H1 (cell line): ENCODE data around the gene UNC80. TPM values are rescaled to one million over a fixed set of nuclear protein-coding genes. Genes with fewer than 3 reads are reported as not detected.
A peak's percentile ranks its signal among the peaks of the same experiment; 100 is the strongest.

Experiments
- CTCF ChIA-PET: fragments of 300-600 bp; sonication (Branson Sonifier 250); formaldehyde crosslinking; loops from one replicate; lab custom pipeline; 2021; ENCODE audit not compliant: partially characterized antibody; lab: Charles Lee
- POLR2A ChIA-PET: fragments of 300-600 bp; sonication (Branson Sonifier 250); formaldehyde crosslinking; loops from one replicate; lab custom pipeline; 2021; ENCODE audit warnings: inconsistent platforms; ENCODE audit not compliant: partially characterized antibody; lab: Charles Lee
- DNase-seq, 2 experiments: peaks; one replicate each; pipeline versions ENCODE4 v3.0.0 to v3.0.0-alpha.2; 2010 to 2022; ENCODE audit warnings: low spot score in 2 of 2, low read depth in 1 of 2, mixed read lengths in 1 of 2
- FAIRE-seq: peaks from 2 replicates; lab custom pipeline; 2011; peaks lifted over from hg19 to GRCh38; lab: Jason Lieb, UNC
- H2AFZ ChIP-seq: 2 replicates; pipeline ENCODE4 v1.8.1; 2012; ENCODE audit warnings: low read length, inconsistent platforms
- H2AK5ac ChIP-seq: 2 replicates; pipeline ENCODE4 v1.6.1; 2013; ENCODE audit warnings: low read depth, low read length
- H2BK120ac ChIP-seq: replicated peaks from 2 replicates; pipeline ENCODE3; 2013; ENCODE audit warnings: low read depth, low read length, inconsistent platforms
- H2BK12ac ChIP-seq: 2 replicates; pipeline ENCODE4 v1.6.1; 2013; ENCODE audit warnings: low read depth, low read length
- H2BK15ac ChIP-seq: 2 replicates; pipeline ENCODE4 v1.6.1; 2013; ENCODE audit warnings: low read length
- H2BK20ac ChIP-seq: 2 replicates; pipeline ENCODE4 v1.6.1; 2013; ENCODE audit warnings: low read length
- H2BK5ac ChIP-seq: 2 replicates; pipeline ENCODE4 v1.6.1; 2013; ENCODE audit warnings: low read depth, low read length
- H3K14ac ChIP-seq: 2 replicates; pipeline ENCODE4 v1.6.1; 2013; ENCODE audit warnings: inconsistent platforms; ENCODE audit not compliant: insufficient read length
- H3K18ac ChIP-seq: 2 replicates; pipeline ENCODE4 v1.6.1; 2013; ENCODE audit warnings: low read length; ENCODE audit errors: extremely low read depth
- H3K23ac ChIP-seq: 2 replicates; pipeline ENCODE4 v1.6.1; 2013; ENCODE audit warnings: inconsistent platforms; ENCODE audit not compliant: insufficient read length
- H3K23me2 ChIP-seq: 2 replicates; pipeline ENCODE4 v1.6.1; 2013; ENCODE audit warnings: low read depth, low read length
- H3K27ac ChIP-seq: 2 replicates; pipeline ENCODE4 v1.6.1; 2011; ENCODE audit warnings: low read depth, low read length, inconsistent platforms
- H3K27me3 ChIP-seq, 4 experiments: replicated peaks in 1 of 4; 1 replicate in 1 of 4; 2 replicates in 3 of 4; pipeline versions ENCODE4 v1.6.1 to v1.8.1; 2011 to 2013; ENCODE audit warnings: low read length in 3 of 4, mild to moderate bottlenecking in 3 of 4, inconsistent platforms in 2 of 4, mixed read lengths in 2 of 4, moderate library complexity in 1 of 4; ENCODE audit not compliant: control insufficient read depth in 3 of 4, insufficient read depth in 3 of 4; ENCODE audit errors: extremely low read depth in 1 of 4
- H3K36me3 ChIP-seq, 4 experiments: 2 replicates each; pipeline versions ENCODE4 v1.6.1 to v1.8.1; 2011 to 2013; ENCODE audit warnings: mild to moderate bottlenecking in 4 of 4, low read length in 3 of 4, moderate library complexity in 2 of 4, control low read depth in 1 of 4, inconsistent platforms in 1 of 4; ENCODE audit not compliant: insufficient read depth in 4 of 4, control insufficient read depth in 2 of 4
- H3K4ac ChIP-seq: replicated peaks from 2 replicates; pipeline ENCODE3; 2013; ENCODE audit warnings: low read length, low read depth, mixed read lengths, inconsistent platforms; ENCODE audit not compliant: insufficient read length
- H3K4me1 ChIP-seq, 4 experiments: replicated peaks in 1 of 4; 1 replicate in 1 of 4; 2 replicates in 3 of 4; pipeline versions ENCODE4 v1.6.1 to v1.8.1; 2011 to 2013; ENCODE audit warnings: low read length in 3 of 4, inconsistent platforms in 2 of 4, mixed read lengths in 1 of 4; ENCODE audit not compliant: insufficient read depth in 4 of 4, control insufficient read depth in 3 of 4
- H3K4me2 ChIP-seq, 2 experiments: 2 replicates each; pipeline versions ENCODE4 v1.6.1 to v1.8.1; 2011 to 2013; ENCODE audit warnings: low read depth in 2 of 2, low read length in 2 of 2, control low read depth in 1 of 2, inconsistent platforms in 1 of 2, mild to moderate bottlenecking in 1 of 2; ENCODE audit not compliant: insufficient read depth in 1 of 2
- H3K4me3 ChIP-seq, 4 experiments: fragments of 200-600, 300-600 bp in 1 of 4; sonication (generic), shearing (Covaris generic), sonication (Bioruptor Twin) in 1 of 4; 2 replicates each; pipeline versions ENCODE4 v1.5.1 to v1.8.1; 2011 to 2016; ENCODE audit warnings: low read length in 4 of 4, low read depth in 3 of 4, control low read depth in 2 of 4, inconsistent platforms in 2 of 4, mild to moderate bottlenecking in 2 of 4, mixed read lengths in 1 of 4, moderate library complexity in 1 of 4; ENCODE audit not compliant: insufficient read depth in 2 of 4; ENCODE audit errors: extremely low read depth in 1 of 4
- H3K56ac ChIP-seq: replicated peaks from 2 replicates; pipeline ENCODE3; 2013; ENCODE audit warnings: low read depth, mild to moderate bottlenecking, mixed read lengths, low read length, inconsistent platforms; ENCODE audit not compliant: insufficient read length
- H3K79me1 ChIP-seq: 2 replicates; pipeline ENCODE4 v1.6.1; 2013; ENCODE audit warnings: low read depth, low read length, control low read depth
- H3K79me2 ChIP-seq, 2 experiments: 2 replicates each; pipeline versions ENCODE4 v1.6.1 to v1.8.1; 2012 to 2013; ENCODE audit warnings: low read length in 2 of 2, mild to moderate bottlenecking in 2 of 2, inconsistent platforms in 1 of 2; ENCODE audit not compliant: insufficient read depth in 2 of 2, control insufficient read depth in 1 of 2
- H3K9ac ChIP-seq, 4 experiments: replicated peaks in 1 of 4; 1 replicate in 1 of 4; 2 replicates in 3 of 4; pipeline versions ENCODE4 v1.6.1 to v1.8.1; 2011 to 2013; ENCODE audit warnings: low read depth in 3 of 4, low read length in 3 of 4, control low read depth in 2 of 4, mild to moderate bottlenecking in 2 of 4, moderate library complexity in 2 of 4, inconsistent platforms in 1 of 4; ENCODE audit errors: extremely low read depth in 1 of 4
- H3K9me3 ChIP-seq, 2 experiments: 2 replicates each; pipeline versions ENCODE4 v1.6.1 to v1.8.1; 2012 to 2013; ENCODE audit warnings: mild to moderate bottlenecking in 2 of 2, moderate library complexity in 2 of 2, control low read depth in 1 of 2, inconsistent platforms in 1 of 2, low read depth in 1 of 2, low read length in 1 of 2, mixed read lengths in 1 of 2; ENCODE audit not compliant: insufficient read depth in 2 of 2
- H4K20me1 ChIP-seq, 2 experiments: replicated peaks in 1 of 2; 2 replicates each; pipeline versions ENCODE3 to v1.8.1; 2011 to 2013; ENCODE audit warnings: inconsistent platforms in 2 of 2, low read length in 2 of 2, mild to moderate bottlenecking in 1 of 2; ENCODE audit not compliant: insufficient read depth in 2 of 2, control insufficient read depth in 1 of 2
- H4K5ac ChIP-seq: 2 replicates; pipeline ENCODE4 v1.6.1; 2013; ENCODE audit warnings: low read length, low read depth, mixed read lengths, inconsistent platforms; ENCODE audit not compliant: insufficient read length
- H4K8ac ChIP-seq: 2 replicates; pipeline ENCODE4 v1.8.0; 2013; ENCODE audit warnings: mild to moderate bottlenecking, moderate library complexity, low read length, inconsistent platforms; ENCODE audit not compliant: insufficient read depth; ENCODE audit errors: extremely low read depth
- H4K91ac ChIP-seq: replicated peaks from 2 replicates; pipeline ENCODE3; 2013; ENCODE audit warnings: low read length, mixed read lengths, inconsistent platforms; ENCODE audit not compliant: insufficient read length
- ATF3 ChIP-seq: IDR thresholded peaks from 2 replicates; pipeline ENCODE4 v1.6.1; 2011; ENCODE audit warnings: low read depth, mild to moderate bottlenecking, low read length; ENCODE audit not compliant: insufficient read depth
- CBX8 ChIP-seq: fragments of 300-800, 300-1000 bp; sonication (generic); IDR thresholded peaks from 2 replicates; pipeline ENCODE4 v1.7.1; 2016; ENCODE audit warnings: low read depth, low read length, borderline replicate concordance
- CHD1 ChIP-seq: IDR thresholded peaks from 2 replicates; pipeline ENCODE4 v1.6.1; 2012; ENCODE audit warnings: low read depth, low read length, improper control_type of control experiment
- HDAC6 ChIP-seq: IDR thresholded peaks from one replicate; pipeline ENCODE4 v1.7.1; 2012; ENCODE audit warnings: low read depth, mild to moderate bottlenecking, inconsistent platforms, low read length, moderate library complexity
- KDM4A ChIP-seq: IDR thresholded peaks from one replicate; pipeline ENCODE4 v1.7.1; 2012; ENCODE audit warnings: low read depth, mild to moderate bottlenecking, moderate library complexity, low read length, inconsistent platforms; ENCODE audit not compliant: severe bottlenecking
- MAFK ChIP-seq: IDR thresholded peaks from 2 replicates; pipeline ENCODE4 v1.6.1; 2012; ENCODE audit warnings: low read depth, mild to moderate bottlenecking, improper control_type of control experiment, low read length
- MAX ChIP-seq: IDR thresholded peaks from 2 replicates; pipeline ENCODE4 v1.6.1; 2012; ENCODE audit warnings: inconsistent platforms
- TAF7 ChIP-seq: optimal IDR thresholded peaks from 2 replicates; pipeline ENCODE3; 2011; ENCODE audit warnings: low read depth, mild to moderate bottlenecking, inconsistent platforms, low read length, moderate library complexity, borderline replicate concordance
- TBP ChIP-seq: IDR thresholded peaks from 2 replicates; pipeline ENCODE4 v1.6.1; 2011; ENCODE audit warnings: low read depth, low read length, improper control_type of control experiment
- YY1 ChIP-seq: IDR thresholded peaks from 2 replicates; pipeline ENCODE4 v1.6.1; 2011; ENCODE audit warnings: low read depth, mild to moderate bottlenecking, low read length
- WGBS, 2 experiments: shearing (Covaris generic) in 1 of 2; methylation state at CpG; one replicate each; pipeline versions ENCODE4 v1.1.6 to v1.1.7; 2013 to 2015; ENCODE audit warnings: low lambda C conversion rate in 2 of 2, mixed read lengths in 2 of 2, inconsistent platforms in 1 of 2, low coverage in 1 of 2, missing lambda C conversion rate in 1 of 2; ENCODE audit not compliant: insufficient replicate concordance in 2 of 2, insufficient coverage in 1 of 2, insufficient read length in 1 of 2; ENCODE audit errors: extremely low coverage in 1 of 2, missing lambda C conversion rate in 1 of 2; 5-methylcytosine and 5-hydroxymethylcytosine counted together
- polyA plus RNA-seq, 7 experiments: library from polyadenylated mRNA; depleted of rRNA in 3 of 7; stranded (reverse) in 5 of 7; unstranded in 2 of 7; fragments of >200 nt in 5 of 7; fragments of 200-250 nt in 2 of 7; gene quantifications; 1 replicate in 5 of 7; 2 replicates in 1 of 7; 4 replicates in 1 of 7; pipeline versions ENCODE4 v1.2.1 to v1.2.3, GENCODE V29; 2011 to 2013; ENCODE audit warnings: missing spikeins in 2 of 7, mixed read lengths in 2 of 7
- total RNA-seq: library from RNA; stranded (reverse); fragmentation: NEBNext Ultra II Directional; extraction: Animal tissue kit (Norgen Biotek cat#: 25700); gene quantifications from 2 replicates; pipeline ENCODE4 v1.2.1, GENCODE V29; 2021
- TF ChIP-seq, protein P1 (sequence below): IDR thresholded peaks from 2 replicates; pipeline ENCODE4 v1.6.1; 2012; ENCODE audit warnings: inconsistent platforms

Gene UNC80
- total and polyA plus RNA-seq, 2 of the 8 experiments (the other 6 are each of a cell fraction or from before 2014, with no cell fraction given) = 0.53 to 0.56 TPM

DNA sequence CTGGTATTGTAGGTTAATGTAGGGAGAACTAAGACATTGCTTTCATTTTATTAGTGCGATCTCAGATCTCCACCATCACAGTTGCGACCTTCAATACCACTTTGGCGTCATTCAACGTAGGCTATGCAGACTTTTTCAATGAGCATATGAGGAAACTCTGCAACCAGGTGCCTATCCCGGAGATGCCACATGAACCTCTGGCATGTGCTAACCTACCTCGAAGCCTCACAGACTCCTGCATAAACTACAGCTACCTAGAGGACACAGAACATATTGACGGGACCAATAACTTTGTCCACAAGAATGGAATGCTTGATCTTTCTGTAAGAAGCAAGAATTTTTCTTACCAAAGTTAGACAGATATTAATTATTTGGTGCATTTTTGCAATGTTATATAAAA lies 47.3 kb downstream of the UNC80 start:
- POLR2A ChIA-PET = no interaction called here
- no peak overlapping the region; the same call in 1 of the 2 replicates for H3K27ac ChIP-seq
- H3K4me3 ChIP-seq = no peak overlapping the region
- H3K18ac ChIP-seq = no peak overlapping the region; the same call in 1 of the 2 replicates
- no peaks in the 10 kb centered on the region for H3K79me2 ChIP-seq
- H3K23me2 ChIP-seq = no peaks in the 10 kb centered on the region
- H3K9me3 ChIP-seq = peaks cover 0 to 3% of the 10 kb centered on the region in 2 experiments; a peak in 2 of 4 replicates
- no peak for DNase-seq
- peaks cover 0 to 2% (median 0%) of the 10 kb centered on the region in 4 experiments; a peak in 1 of 7 replicates for H3K27me3 ChIP-seq
- no peak overlapping the region for H2BK15ac ChIP-seq
- no peak overlapping the region for H4K8ac ChIP-seq
- H2BK5ac ChIP-seq = peak overlapping the region; percentile 49; the same call in 1 of the 2 replicates
- H3K36me3 ChIP-seq = 0 out of 8 replicates have a peak, but pooled peaks cover 0 to 3% (median 0%) of the 10 kb centered on the region in 4 experiments
- no peak overlapping the region for H3K4ac ChIP-seq
- no peak overlapping the region for H4K5ac ChIP-seq
- no peaks in the 10 kb centered on the region for H3K79me1 ChIP-seq
- no peak for FAIRE-seq
- no peak overlapping the region for H2AFZ ChIP-seq
- CTCF ChIA-PET = interaction anchor here (0.7 to 1.5 kb wide), 2 partner anchors 12 to 23 kb away, joined by 3 to 4 read pairs; no protein-coding TSS in a partner anchor
- H3K4me2 ChIP-seq = no peak overlapping the region
- peak overlapping the region; percentile 44; the same call in 1 of the 2 replicates for H2BK20ac ChIP-seq
- no peak overlapping the region for H3K9ac ChIP-seq
- H2BK12ac ChIP-seq = peak overlapping the region; percentile 51; the same call in 1 of the 2 replicates
- 97% methylated on average over 7 of the region's 7 CpGs; no CpG with 5 or more reads in 1 of the 2 experiments for WGBS, 2 experiments
- TF ChIP-seq CHD1 (no peak), MAFK (no peak), TAF7 (no peak), ATF3 (no peak), TBP (no peak), CBX8 (no peak), KDM4A (no peak), MAX (peak; percentile 85), YY1 (no peak), HDAC6 (no peak)
- TF ChIP-seq, protein P1, sequence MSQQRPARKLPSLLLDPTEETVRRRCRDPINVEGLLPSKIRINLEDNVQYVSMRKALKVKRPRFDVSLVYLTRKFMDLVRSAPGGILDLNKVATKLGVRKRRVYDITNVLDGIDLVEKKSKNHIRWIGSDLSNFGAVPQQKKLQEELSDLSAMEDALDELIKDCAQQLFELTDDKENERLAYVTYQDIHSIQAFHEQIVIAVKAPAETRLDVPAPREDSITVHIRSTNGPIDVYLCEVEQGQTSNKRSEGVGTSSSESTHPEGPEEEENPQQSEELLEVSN = peak; percentile 82
- H3K14ac ChIP-seq = no peak overlapping the region
- no peak overlapping the region for H3K56ac ChIP-seq
- H3K4me1 ChIP-seq = peaks cover 0 to 10% (median 4%) of the 10 kb centered on the region in 4 experiments; a peak in 4 of 7 replicates
- H2BK120ac ChIP-seq = peak overlapping the region; percentile 97
- no peak overlapping the region for H3K23ac ChIP-seq
- peak overlapping the region; percentile 84; the same call in 1 of the 2 replicates for H2AK5ac ChIP-seq
- peak overlapping the region; percentile 92 for H4K91ac ChIP-seq
- no peaks in the 10 kb centered on the region for H4K20me1 ChIP-seq
